Choroid plexus epithelial cell (primary cell): Measurements from ENCODE around the gene CPEB2.
A peak's percentile ranks its signal among the peaks of the same experiment; 100 is the strongest.

ENCODE experiments used
- DNase-seq: peaks from one replicate; pipeline ENCODE4 v3.0.0-alpha.2; 2010; ENCODE audit warnings: low read depth
- H3K4me3 ChIP-seq: 2 replicates; pipeline ENCODE4 v1.5.1; 2011; ENCODE audit warnings: low read depth, mild to moderate bottlenecking, control low read depth, low read length, moderate library complexity
- CTCF ChIP-seq: conservative IDR thresholded peaks from 2 replicates; pipeline ENCODE4 v1.5.1; 2011; ENCODE audit warnings: low read depth, mild to moderate bottlenecking, control low read depth, inconsistent platforms, low read length, moderate library complexity

The CPEB2 gene

GRCh38 chr4:15010038-15010585 is 7.8 kb downstream of the CPEB2 start:
- DNase-seq: no peak
- H3K4me3 ChIP-seq: no peak overlapping the region
- no peak for TF ChIP-seq CTCF

DNA sequence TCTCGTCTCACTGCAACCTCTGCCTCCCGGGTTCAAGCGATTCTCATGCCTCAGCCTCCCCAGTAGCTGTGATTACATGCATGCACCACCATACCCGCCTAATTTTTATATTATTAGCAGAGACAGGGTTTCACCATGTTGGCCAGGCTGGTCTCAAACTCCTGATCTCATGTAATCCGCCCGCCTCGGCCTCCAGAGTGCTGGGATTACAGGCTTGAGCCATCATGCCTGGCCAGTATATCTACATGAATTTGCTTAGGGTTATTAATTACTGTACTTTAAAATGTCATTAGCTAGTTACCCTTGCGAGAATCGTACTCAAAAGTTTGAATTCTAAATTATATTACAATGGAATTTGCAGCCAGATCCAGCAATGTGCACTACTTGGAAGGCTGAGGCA is 8.9 kb downstream of the CPEB2 start:
- DNase-seq: no peak
- H3K4me3 ChIP-seq: no peak overlapping the region

GRCh38 chr4:15012017-15012788 is 9.9 kb downstream of the CPEB2 start:
- TF ChIP-seq CTCF: no peak
- DNase-seq: no peak
- H3K4me3 ChIP-seq: no peak overlapping the region

More for the DNA sequence above, 8.9 kb downstream of the CPEB2 start:
- no peak for TF ChIP-seq CTCF

GRCh38 chr4:15013585-15013984 is 11.3 kb downstream of the CPEB2 start:
- no peak for TF ChIP-seq CTCF
- no peak overlapping the region for H3K4me3 ChIP-seq

DNA sequence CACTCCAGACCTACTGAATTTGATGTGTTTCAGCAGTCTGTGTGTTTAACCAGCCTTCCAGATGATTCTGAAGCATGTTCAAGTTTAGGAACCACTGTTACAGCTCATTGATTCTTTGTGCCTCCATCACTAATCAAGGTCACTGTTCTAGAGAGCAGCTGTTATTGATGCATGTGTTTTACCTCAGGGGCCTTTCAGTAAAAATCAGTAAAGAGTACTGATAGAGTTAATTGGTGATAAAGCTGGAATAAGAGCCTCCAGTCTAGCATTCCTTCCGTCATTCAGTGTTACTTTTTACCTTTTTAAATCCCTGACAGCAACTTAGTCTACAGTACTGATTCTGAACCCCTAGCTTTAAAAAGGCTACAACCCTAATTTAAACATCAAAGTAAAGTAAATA is 12.9 kb downstream of the CPEB2 start:
- H3K4me3 ChIP-seq: no peak overlapping the region
- no peak for DNase-seq
- TF ChIP-seq CTCF: no peak

More at GRCh38 chr4:15013585-15013984, 11.3 kb downstream of the CPEB2 start:
- peak; percentile 51 for DNase-seq

- no peak for DNase-seq
- no peak overlapping the region for H3K4me3 ChIP-seq
- no peak for TF ChIP-seq CTCF
Measured at GRCh38 chr4:15018361-15018760, 16.1 kb downstream of the CPEB2 start.
